ENCODE measurements around the gene KLHL42. TPM values are rescaled to one million over a fixed set of nuclear protein-coding genes. Genes with fewer than 3 reads are reported as not detected.

Gene KLHL42
- total RNA-seq, 2 experiments from 2014 or later = 9.4 to 9.8 TPM

DNA sequence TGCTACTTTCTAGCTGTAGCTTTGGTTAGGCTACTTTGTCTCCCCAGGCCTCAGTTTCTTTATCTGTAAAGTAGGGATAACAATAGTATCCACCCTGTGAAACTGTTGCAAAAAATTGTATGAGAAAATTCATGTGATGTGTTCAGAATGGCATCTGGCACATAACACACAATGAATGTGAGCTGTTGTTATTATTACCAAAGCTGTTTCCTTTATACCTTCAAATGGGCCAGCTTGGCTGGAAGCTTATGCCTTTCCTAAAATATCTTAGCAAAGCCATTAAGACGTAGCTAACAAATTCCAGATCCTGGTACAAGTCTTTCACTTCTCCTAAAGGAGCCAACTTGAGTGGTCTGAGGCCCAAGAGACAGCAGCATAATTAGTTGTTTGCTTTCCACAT is 25.2 kb downstream of the KLHL42 start:
- CTCF ChIA-PET = interaction anchor here (0.6 to 1.9 kb wide), 7 partner anchors 9 to 170 kb away, joined by 3 to 19 read pairs (median 3); no protein-coding TSS in a partner anchor
- H3K9me3 Mint-ChIP-seq = no peaks in the 10 kb centered on the region
- intact Hi-C loops (cut with micrococcal nuclease) = no loop called here
- H3K36me3 Mint-ChIP-seq (ENCODE audit: low read depth) = peaks cover 7% of the 10 kb centered on the region
- no peak for DNase-seq
- H3K27ac Mint-ChIP-seq = no peak overlapping the region
- peaks cover 60% of the 10 kb centered on the region for H3K4me1 Mint-ChIP-seq (ENCODE audit: low read depth)
- H3K4me3 Mint-ChIP-seq = no peak overlapping the region
- H3K27me3 Mint-ChIP-seq (ENCODE audit: low read depth) = peaks cover 4% of the 10 kb centered on the region

DNA sequence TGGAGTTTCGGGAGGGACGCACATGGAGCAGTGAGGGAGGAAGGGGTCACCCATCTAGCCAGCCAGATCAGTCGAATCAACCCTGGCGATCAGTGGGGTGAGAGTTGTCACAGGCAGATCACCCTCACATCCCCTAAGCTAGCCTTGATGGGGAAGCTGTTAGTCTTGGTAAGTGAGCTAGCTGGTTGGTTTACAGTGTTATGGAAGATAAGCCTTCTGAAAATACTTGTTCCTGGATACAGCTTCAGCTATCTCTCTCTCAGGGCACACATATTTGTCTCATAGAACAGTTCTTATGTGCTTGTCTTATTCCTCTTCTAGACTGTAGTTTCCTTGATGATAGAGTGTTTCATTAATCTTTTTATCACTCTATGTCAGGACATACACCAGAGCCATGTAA is 26.2 kb downstream of the KLHL42 start:
- intact Hi-C loops (cut with micrococcal nuclease) = no loop called here

DNA sequence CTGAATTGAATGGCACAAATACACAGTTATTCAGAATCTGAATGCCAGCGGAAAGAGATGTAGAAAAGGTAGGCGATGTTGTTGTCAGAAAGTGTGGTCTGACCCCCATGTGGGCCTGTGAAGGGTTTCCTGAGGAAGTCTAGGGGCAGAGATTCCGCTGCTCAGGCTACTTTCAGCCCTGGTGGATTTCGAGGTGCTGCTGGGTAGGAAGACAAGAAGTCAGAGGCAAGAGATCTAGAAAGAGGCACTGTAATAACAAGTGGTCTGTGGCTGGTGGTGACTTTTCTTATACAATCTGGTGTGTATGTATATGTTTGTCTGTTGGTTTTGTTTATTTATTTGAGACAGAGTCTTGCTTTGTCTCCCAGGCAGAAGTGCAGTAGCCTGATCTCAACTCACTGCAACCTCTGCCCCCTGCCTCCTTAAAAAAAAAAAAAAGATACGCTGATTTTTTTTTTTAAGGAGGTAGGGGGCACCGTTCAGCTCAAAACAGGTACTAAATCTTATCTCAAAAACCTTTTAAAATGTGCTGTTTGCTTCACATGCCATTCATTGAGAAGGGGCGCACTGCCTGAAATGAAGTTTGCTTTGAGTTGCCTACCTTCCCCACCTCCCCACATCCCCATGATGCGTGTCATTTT is 27.1 kb downstream of the KLHL42 start:
- CTCF ChIA-PET = interaction anchor here (1.0 kb wide), 1 partner anchor 14 kb away, joined by 8 read pairs; no protein-coding TSS in a partner anchor
- Mint-ChIP-seq H3K4me3 (peak overlapping the region; percentile 55), H3K36me3 (ENCODE audit: low read depth) (peaks cover 2% of the 10 kb centered on the region), H3K27ac (peak overlapping the region; percentile 19), H3K4me1 (ENCODE audit: low read depth) (peaks cover 47% of the 10 kb centered on the region), H3K27me3 (ENCODE audit: low read depth) (peaks cover 6% of the 10 kb centered on the region), H3K9me3 (no peaks in the 10 kb centered on the region)
- peak; percentile 33 for DNase-seq
- intact Hi-C loops (cut with micrococcal nuclease) = no loop called here

More for the DNA sequence above, 26.2 kb downstream of the KLHL42 start:
- Mint-ChIP-seq H3K36me3 (ENCODE audit: low read depth) (peaks cover 4% of the 10 kb centered on the region), H3K27ac (peak overlapping the region; percentile 9), H3K9me3 (no peaks in the 10 kb centered on the region), H3K4me1 (ENCODE audit: low read depth) (peaks cover 55% of the 10 kb centered on the region), H3K4me3 (no peak overlapping the region), H3K27me3 (ENCODE audit: low read depth) (peaks cover 5% of the 10 kb centered on the region)
- CTCF ChIA-PET = interaction anchor here (1.2 to 1.9 kb wide), 3 partner anchors 10 to 16 kb away, joined by 3 to 19 read pairs (median 8); no protein-coding TSS in a partner anchor
- no peak for DNase-seq

DNA sequence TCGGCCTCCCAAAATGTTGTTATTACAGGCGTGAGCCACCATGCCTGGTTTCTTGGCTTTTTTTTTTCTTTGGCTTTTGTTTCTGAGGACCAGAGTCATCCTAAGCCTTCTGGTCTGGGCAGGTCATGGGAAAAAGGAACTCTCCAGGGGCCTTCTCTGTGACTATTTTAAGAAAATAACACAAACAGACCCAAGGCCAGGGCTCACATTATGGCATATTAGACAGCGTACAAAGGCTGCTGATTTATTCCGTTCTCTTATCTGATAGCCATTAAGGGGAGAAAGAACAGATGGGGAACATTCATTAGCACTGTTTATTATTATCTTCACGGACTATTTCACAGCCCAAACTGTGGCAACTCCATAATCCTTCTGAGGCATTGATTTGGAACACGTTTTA is 28.8 kb downstream of the KLHL42 start:
- intact Hi-C loops (cut with micrococcal nuclease) = no loop called here
- CTCF ChIA-PET = interaction anchor here (0.7 kb wide), 1 partner anchor 13 kb away, joined by 3 read pairs; no protein-coding TSS in a partner anchor
- Mint-ChIP-seq H3K9me3 (no peaks in the 10 kb centered on the region), H3K36me3 (ENCODE audit: low read depth) (peaks cover 2% of the 10 kb centered on the region), H3K27me3 (ENCODE audit: low read depth) (peaks cover 6% of the 10 kb centered on the region), H3K27ac (no peak overlapping the region), H3K4me3 (no peak overlapping the region), H3K4me1 (ENCODE audit: low read depth) (peaks cover 33% of the 10 kb centered on the region)
- DNase-seq = no peak

DNA sequence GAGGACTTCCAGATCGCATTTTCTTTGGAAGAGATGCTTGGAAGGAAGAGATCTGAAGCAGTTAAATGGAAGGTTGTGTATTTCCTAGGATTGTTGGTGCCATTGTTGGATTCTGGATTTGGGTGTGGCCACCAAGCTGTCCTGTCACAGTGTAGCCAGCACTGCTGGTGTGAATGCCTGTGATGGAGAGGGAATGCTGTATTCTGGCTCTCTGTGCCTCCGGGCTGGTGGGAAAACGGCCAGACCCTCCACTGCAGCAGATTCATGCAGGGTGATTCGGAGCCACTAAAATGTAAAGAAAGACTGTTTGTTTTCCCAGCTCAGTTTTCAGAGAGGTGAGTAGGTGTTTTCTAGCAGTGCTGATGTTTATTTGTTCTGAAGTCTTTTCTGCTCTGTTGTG is 30.7 kb downstream of the KLHL42 start:
- Mint-ChIP-seq H3K27me3 (ENCODE audit: low read depth) (peaks cover 9% of the 10 kb centered on the region), H3K36me3 (ENCODE audit: low read depth) (peaks cover 2% of the 10 kb centered on the region), H3K4me3 (no peak overlapping the region), H3K9me3 (no peaks in the 10 kb centered on the region), H3K4me1 (ENCODE audit: low read depth) (peaks cover 43% of the 10 kb centered on the region), H3K27ac (no peak overlapping the region)
- intact Hi-C loops (cut with micrococcal nuclease) = no loop called here
- no peak for DNase-seq
- CTCF ChIA-PET = interaction anchor here (4.8 kb wide), 1 partner anchor 10 kb away, joined by 29 read pairs; no protein-coding TSS in a partner anchor

DNA sequence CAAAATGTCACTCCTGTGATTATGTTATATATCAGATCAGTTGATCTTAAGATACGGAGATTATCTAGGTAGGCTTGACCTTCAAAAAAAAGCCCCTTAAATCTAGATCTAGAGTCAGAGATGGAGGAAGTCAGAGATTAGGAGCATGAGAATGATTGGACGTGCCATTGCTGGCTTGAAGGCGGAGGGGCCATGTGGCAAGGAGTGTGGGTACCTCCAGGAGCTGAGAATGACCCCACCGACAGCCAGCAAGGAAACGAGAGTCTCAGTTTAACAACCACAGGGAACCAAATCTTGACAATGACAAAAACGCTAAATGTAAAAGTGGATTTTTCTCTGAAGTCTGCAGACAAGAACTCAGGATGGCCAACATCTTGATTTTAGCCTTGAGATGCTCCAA is 32.5 kb downstream of the KLHL42 start:
- no peak overlapping the region for H3K4me3 Mint-ChIP-seq
- H3K4me1 Mint-ChIP-seq (ENCODE audit: low read depth) = peaks cover 30% of the 10 kb centered on the region
- no peaks in the 10 kb centered on the region for H3K9me3 Mint-ChIP-seq
- DNase-seq = no peak
- H3K27ac Mint-ChIP-seq = no peak overlapping the region
- intact Hi-C loops (cut with micrococcal nuclease) = no loop called here
- CTCF ChIA-PET = interaction anchor here (1.0 to 4.8 kb wide), 2 partner anchors 9 to 16 kb away, joined by 5 to 29 read pairs; no protein-coding TSS in a partner anchor
- H3K36me3 Mint-ChIP-seq (ENCODE audit: low read depth) = peaks cover 2% of the 10 kb centered on the region
- peaks cover 7% of the 10 kb centered on the region for H3K27me3 Mint-ChIP-seq (ENCODE audit: low read depth)

DNA sequence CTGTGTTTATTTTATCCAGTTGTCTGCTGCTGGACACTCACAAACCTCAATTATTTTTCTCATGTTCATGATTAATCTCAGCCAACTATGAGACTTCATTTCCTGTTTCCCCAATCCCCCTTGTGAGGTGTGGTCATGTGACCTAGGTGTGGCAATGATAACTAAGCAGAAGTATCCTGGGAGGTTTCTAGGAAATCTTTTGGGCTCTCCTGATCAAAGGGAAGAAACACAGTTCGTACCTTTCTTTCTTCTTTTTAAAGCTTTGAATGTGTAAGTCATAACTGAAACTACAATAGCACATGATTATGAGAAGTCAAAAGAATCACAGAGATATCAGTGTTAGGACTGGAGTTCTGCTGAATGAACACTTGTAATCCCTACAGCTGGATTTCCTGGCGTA is 34.4 kb downstream of the KLHL42 start:
- Mint-ChIP-seq H3K27me3 (ENCODE audit: low read depth) (peaks cover 15% of the 10 kb centered on the region), H3K36me3 (ENCODE audit: low read depth) (no peaks in the 10 kb centered on the region), H3K4me1 (ENCODE audit: low read depth) (peaks cover 26% of the 10 kb centered on the region), H3K9me3 (no peaks in the 10 kb centered on the region), H3K4me3 (no peak overlapping the region), H3K27ac (no peak overlapping the region)
- intact Hi-C loops (cut with micrococcal nuclease) = no loop called here
- CTCF ChIA-PET = no interaction called here
- DNase-seq = no peak

DNA sequence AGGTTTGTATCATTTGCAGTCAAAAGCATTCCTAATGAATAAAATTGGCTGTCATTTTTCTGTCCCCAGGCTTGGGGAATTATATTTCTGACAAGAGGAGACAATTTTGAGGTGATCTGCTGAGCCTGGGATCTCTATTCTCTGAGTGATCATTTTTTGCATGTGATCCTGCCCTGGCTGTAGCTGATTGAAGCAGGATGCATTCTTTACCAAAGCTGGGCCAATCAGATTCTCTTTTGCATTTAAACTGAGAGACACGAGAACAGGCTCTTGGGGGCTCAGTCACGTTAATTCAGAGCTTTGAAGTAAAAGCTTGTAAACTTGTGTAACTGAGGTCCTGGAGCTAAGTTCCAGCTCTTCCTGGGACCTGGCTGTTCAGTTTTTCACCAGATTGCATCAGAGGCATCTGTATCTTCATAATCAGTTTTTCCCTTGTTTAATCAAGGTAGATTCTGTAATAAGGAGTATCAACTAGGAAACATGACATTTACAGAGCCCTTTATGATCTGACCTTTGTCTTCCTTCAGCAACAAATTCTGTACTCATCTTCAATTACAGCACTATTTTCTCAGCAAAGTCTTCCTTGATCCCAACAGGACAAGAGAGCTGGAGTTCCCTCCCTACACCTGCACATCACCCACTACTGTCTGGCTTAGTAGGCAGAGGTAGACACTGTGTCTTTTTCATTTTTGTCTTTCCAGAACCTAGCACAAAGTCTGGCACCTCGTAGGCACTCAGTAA is 35.0 kb downstream of the KLHL42 start:
- Mint-ChIP-seq H3K4me3 (no peak overlapping the region), H3K36me3 (ENCODE audit: low read depth) (no peaks in the 10 kb centered on the region), H3K9me3 (no peaks in the 10 kb centered on the region), H3K27ac (no peak overlapping the region), H3K4me1 (ENCODE audit: low read depth) (peaks cover 26% of the 10 kb centered on the region), H3K27me3 (ENCODE audit: low read depth) (peaks cover 15% of the 10 kb centered on the region)
- intact Hi-C loops (cut with micrococcal nuclease) = no loop called here
- CTCF ChIA-PET = interaction anchor here (1.2 kb wide), 1 partner anchor 13 kb away, joined by 3 read pairs; no protein-coding TSS in a partner anchor
- DNase-seq = no peak

DNA sequence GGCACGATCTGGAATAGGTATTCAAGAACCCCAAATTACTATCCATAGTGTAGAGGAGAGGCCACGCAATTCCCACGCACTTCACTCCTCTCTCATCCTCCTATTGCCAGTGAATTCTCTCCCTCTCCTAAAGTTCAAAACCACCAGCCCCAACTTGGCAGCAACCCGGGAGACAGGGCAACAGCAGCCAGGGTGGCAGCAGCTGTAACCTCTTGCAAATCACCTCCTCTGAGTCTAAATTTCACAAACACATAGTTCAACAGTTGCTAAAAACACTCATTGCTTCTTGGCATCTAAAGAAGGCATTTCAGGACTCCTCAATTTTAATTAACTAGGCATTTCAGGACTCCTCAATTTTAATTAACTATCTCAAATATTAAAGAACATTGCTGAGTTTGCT is 37.7 kb downstream of the KLHL42 start:
- Mint-ChIP-seq H3K4me1 (ENCODE audit: low read depth) (peaks cover 38% of the 10 kb centered on the region), H3K9me3 (no peaks in the 10 kb centered on the region), H3K4me3 (no peak overlapping the region), H3K36me3 (ENCODE audit: low read depth) (no peaks in the 10 kb centered on the region), H3K27ac (no peak overlapping the region), H3K27me3 (ENCODE audit: low read depth) (peaks cover 14% of the 10 kb centered on the region)
- no peak for DNase-seq
- intact Hi-C loops (cut with micrococcal nuclease) = no loop called here
- CTCF ChIA-PET = interaction anchor here (0.8 kb wide), 1 partner anchor 103 kb away, joined by 3 read pairs; no protein-coding TSS in a partner anchor

DNA sequence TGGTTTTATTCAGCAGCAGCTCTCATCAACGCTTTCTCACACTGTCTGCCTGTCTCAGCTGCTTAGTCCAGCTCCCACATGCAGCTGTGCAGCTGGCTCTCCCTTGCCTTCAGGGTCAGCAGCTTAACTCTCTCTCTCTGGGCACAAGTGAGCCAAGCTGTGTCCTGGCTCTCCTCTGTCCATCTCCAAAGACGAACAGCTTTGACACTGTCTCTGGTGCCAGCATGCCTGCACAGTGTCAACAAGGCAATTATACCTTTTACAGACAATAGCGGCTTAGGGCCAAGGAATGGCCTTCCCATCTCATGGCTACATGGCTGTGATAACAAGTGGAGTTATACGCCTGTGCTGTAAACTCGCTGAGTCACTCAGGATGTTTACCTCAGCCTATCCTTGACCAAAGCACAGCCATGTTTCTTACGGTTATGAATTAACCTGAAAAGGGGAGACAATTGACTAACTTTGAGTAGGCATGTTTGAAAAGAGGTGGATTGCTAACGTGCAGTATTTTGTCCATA is 38.4 kb downstream of the KLHL42 start:
- Mint-ChIP-seq H3K4me1 (ENCODE audit: low read depth) (peaks cover 43% of the 10 kb centered on the region), H3K4me3 (no peak overlapping the region), H3K9me3 (no peaks in the 10 kb centered on the region), H3K27me3 (ENCODE audit: low read depth) (peaks cover 14% of the 10 kb centered on the region), H3K36me3 (ENCODE audit: low read depth) (no peaks in the 10 kb centered on the region), H3K27ac (no peak overlapping the region)
- intact Hi-C loops (cut with micrococcal nuclease) = no loop called here
- DNase-seq = no peak
- CTCF ChIA-PET = interaction anchor here (0.8 to 4.1 kb wide), 2 partner anchors 86 to 102 kb away, joined by 3 to 37 read pairs; no protein-coding TSS in a partner anchor

DNA sequence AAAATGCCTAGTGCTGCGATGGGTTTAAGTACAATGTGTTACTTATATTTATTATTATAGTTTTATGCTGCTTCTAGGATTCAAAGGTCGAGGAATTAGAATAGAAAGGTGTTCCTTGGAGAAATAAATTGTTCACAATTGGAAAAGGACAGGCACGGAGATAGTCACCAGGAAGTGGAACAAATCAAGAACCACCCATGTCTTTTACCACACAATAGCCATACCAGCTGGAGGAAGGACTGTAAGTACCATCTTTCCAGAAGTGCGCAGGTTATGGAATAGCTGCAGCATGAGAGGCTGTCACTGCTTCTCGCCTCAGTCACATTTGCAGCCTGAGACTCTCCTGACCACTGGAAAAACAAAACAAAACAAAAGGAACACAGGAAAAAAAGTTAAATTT is 40.5 kb downstream of the KLHL42 start:
- Mint-ChIP-seq H3K27me3 (ENCODE audit: low read depth) (peaks cover 24% of the 10 kb centered on the region), H3K36me3 (ENCODE audit: low read depth) (no peaks in the 10 kb centered on the region), H3K4me3 (no peak overlapping the region), H3K27ac (no peak overlapping the region), H3K9me3 (no peaks in the 10 kb centered on the region), H3K4me1 (ENCODE audit: low read depth) (peaks cover 41% of the 10 kb centered on the region)
- no peak for DNase-seq
- intact Hi-C loops (cut with micrococcal nuclease) = loop anchor here (5.0 to 10.0 kb wide), 3 partner anchors 352 to 1548 kb away; partner anchors contain the start of gene MED21
- CTCF ChIA-PET = interaction anchor here (0.7 to 4.1 kb wide), 17 partner anchors 9 to 123 kb away, joined by 3 to 37 read pairs (median 8); partner anchors contain the start of genes KLHL42 and MANSC4

Measured in activated naive CD4-positive, alpha-beta T cell treated with anti-CD3 and anti-CD28 coated beads for 36 hours (primary cell).